ENCODE data around the gene MBNL3. TPM values are rescaled to one million over a fixed set of nuclear protein-coding genes. Genes with fewer than 3 reads are reported as not detected.

MBNL3 gene
- total RNA-seq, 1 experiment from 2014 or later = 4.6 TPM

- Histone ChIP-seq H3K36me3 (ENCODE audit: control insufficient read depth in 1 of 2, insufficient read depth in 2 of 2, low read length in 2 of 2) (no peaks in the 10 kb centered on the region), H2AFZ (ENCODE audit: low read depth, low read length, poor library complexity, severe bottlenecking) (no peak overlapping the region), H3K27me3 (ENCODE audit: insufficient read depth, low read length) (no peaks in the 10 kb centered on the region), H3K4me2 (ENCODE audit: low read length) (no peak overlapping the region), H4K20me1 (ENCODE audit: insufficient read depth) (no peaks in the 10 kb centered on the region), H3K79me2 (ENCODE audit: insufficient read depth, low read length) (no peaks in the 10 kb centered on the region), H3K9me2 (ENCODE audit: insufficient read depth) (no peaks in the 10 kb centered on the region), H3K9ac (ENCODE audit: low read length) (no peak overlapping the region), H3K9me3 (ENCODE audit: control insufficient read depth in 1 of 2, insufficient read depth in 1 of 2, low read depth in 1 of 2, low read length in 2 of 2) (no peaks in the 10 kb centered on the region), H3K4me1 (ENCODE audit: control insufficient read depth in 1 of 2, insufficient read depth in 2 of 2, low read length in 2 of 2) (no peaks in the 10 kb centered on the region), H3K4me3 (replicated peaks in 1 of 2; ENCODE audit: low read depth in 1 of 2, low read length in 2 of 2) (no peak overlapping the region), H3K27ac (ENCODE audit: low read depth, low read length) (no peak overlapping the region)
- DNase-seq (ENCODE audit: low read depth, low spot score) (no peak), ATAC-seq (no peak)
- intact Hi-C loops (cut with micrococcal nuclease) = no loop called here
- RAD21 ChIA-PET (ENCODE audit: low non-redundant PET in 1 of 2, low total read pairs in 2 of 2, uncharacterized antibody in 2 of 2, unreplicated experiment in 2 of 2) = no interaction called here
- TF ChIP-seq, protein P1, sequence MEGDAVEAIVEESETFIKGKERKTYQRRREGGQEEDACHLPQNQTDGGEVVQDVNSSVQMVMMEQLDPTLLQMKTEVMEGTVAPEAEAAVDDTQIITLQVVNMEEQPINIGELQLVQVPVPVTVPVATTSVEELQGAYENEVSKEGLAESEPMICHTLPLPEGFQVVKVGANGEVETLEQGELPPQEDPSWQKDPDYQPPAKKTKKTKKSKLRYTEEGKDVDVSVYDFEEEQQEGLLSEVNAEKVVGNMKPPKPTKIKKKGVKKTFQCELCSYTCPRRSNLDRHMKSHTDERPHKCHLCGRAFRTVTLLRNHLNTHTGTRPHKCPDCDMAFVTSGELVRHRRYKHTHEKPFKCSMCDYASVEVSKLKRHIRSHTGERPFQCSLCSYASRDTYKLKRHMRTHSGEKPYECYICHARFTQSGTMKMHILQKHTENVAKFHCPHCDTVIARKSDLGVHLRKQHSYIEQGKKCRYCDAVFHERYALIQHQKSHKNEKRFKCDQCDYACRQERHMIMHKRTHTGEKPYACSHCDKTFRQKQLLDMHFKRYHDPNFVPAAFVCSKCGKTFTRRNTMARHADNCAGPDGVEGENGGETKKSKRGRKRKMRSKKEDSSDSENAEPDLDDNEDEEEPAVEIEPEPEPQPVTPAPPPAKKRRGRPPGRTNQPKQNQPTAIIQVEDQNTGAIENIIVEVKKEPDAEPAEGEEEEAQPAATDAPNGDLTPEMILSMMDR (IDR thresholded peaks at IDR 0.05 in 2 of 3, conservative IDR thresholded peaks at IDR 0.05 in 1 of 3; ENCODE audit: borderline replicate concordance in 1 of 3, insufficient read depth in 1 of 3, low read depth in 2 of 3, low read length in 2 of 3) = no peak
- no peak for TF ChIP-seq ZNF274 (IDR thresholded peaks at IDR 0.05; ENCODE audit: low read depth, low read length)
- TF ChIP-seq SIN3A (IDR thresholded peaks at IDR 0.05; ENCODE audit: low read depth) = no peak
- TF ChIP-seq, protein P2, sequence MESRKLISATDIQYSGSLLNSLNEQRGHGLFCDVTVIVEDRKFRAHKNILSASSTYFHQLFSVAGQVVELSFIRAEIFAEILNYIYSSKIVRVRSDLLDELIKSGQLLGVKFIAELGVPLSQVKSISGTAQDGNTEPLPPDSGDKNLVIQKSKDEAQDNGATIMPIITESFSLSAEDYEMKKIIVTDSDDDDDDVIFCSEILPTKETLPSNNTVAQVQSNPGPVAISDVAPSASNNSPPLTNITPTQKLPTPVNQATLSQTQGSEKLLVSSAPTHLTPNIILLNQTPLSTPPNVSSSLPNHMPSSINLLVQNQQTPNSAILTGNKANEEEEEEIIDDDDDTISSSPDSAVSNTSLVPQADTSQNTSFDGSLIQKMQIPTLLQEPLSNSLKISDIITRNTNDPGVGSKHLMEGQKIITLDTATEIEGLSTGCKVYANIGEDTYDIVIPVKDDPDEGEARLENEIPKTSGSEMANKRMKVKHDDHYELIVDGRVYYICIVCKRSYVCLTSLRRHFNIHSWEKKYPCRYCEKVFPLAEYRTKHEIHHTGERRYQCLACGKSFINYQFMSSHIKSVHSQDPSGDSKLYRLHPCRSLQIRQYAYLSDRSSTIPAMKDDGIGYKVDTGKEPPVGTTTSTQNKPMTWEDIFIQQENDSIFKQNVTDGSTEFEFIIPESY (IDR thresholded peaks at IDR 0.05; ENCODE audit: extremely low read depth, insufficient replicate concordance, low read length) = no peak
- no peak for TF ChIP-seq CEBPB (IDR thresholded peaks at IDR 0.05; ENCODE audit: low read depth)
- no peak for TF ChIP-seq SRF (IDR thresholded peaks at IDR 0.05; ENCODE audit: low read depth)
- no peak for TF ChIP-seq FOSL1 (IDR thresholded peaks at IDR 0.05; ENCODE audit: low read depth)
- no peak for TF ChIP-seq JUND (IDR thresholded peaks at IDR 0.05)
- TF ChIP-seq TCF7L2 (IDR thresholded peaks at IDR 0.05; ENCODE audit: borderline replicate concordance, extremely low read depth, insufficient read depth, insufficient read length) = no peak
- TF ChIP-seq YY1 (IDR thresholded peaks at IDR 0.05; ENCODE audit: extremely low read depth, insufficient replicate concordance, low read depth, low read length) = no peak
- TF ChIP-seq EZH2phosphoT487 (IDR thresholded peaks at IDR 0.05; ENCODE audit: borderline replicate concordance) = no peak
- no peak for TF ChIP-seq EZH2 (IDR thresholded peaks at IDR 0.05)
- POLR2A ChIA-PET = no interaction called here
- no TSS peak for BruUV-seq (replicated peaks)
- CTCF ChIA-PET = no interaction called here
Observed at GRCh38 chrX:132433001-132433400, 55.8 kb downstream of the MBNL3 start.

All from HCT116 (cell line).